GM12878 (cell line): ENCODE results near the gene POLD4. TPM values are rescaled to one million over a fixed set of nuclear protein-coding genes. Genes with fewer than 3 reads are reported as not detected.

ENCODE experiments used
- ATAC-seq: fragments of 200-7000 bp; cut with Tn5 transposase; 3 replicates; pipeline ENCODE4 v1.9.1; 2020; ENCODE audit warnings: mild to moderate bottlenecking, moderate library complexity
- BruUV-seq: library from RNA; stranded (reverse); fragments of 400-500 nt; replicated peaks from 2 replicates; lab custom pipeline; 2021; lab: Mats Ljungman, UMichigan
- CTCF ChIA-PET: fragments of 300-600 bp; sonication (Branson Sonifier 250); formaldehyde crosslinking; extraction: SDS; loops from one replicate; lab custom pipeline; 2021; ENCODE audit warnings: inconsistent platforms; lab: Yijun Ruan, JAX
- POLR2A ChIA-PET: fragments of 350-600 bp; formaldehyde crosslinking; extraction: SDS; loops from one replicate; lab custom pipeline; 2021; ENCODE audit warnings: inconsistent platforms; lab: Charles Lee
- RAD21 ChIA-PET: fragments of 300-600 bp; sonication (Branson Sonifier 250); formaldehyde crosslinking; loops from one replicate; lab custom pipeline; 2023; ENCODE audit warnings: antibody characterized with exemption; ENCODE audit not compliant: unreplicated experiment; lab: Charles Lee
- SMC1A ChIA-PET: fragments of 300-600 bp; sonication (Branson Sonifier 250); formaldehyde crosslinking; loops from one replicate; lab custom pipeline; 2023; ENCODE audit not compliant: unreplicated experiment, uncharacterized antibody; lab: Charles Lee
- DNase-seq: peaks from one replicate; pipeline ENCODE4 v3.0.0-alpha.2; 2011; ENCODE audit warnings: low read depth, low spot score
- FAIRE-seq: peaks from 3 replicates; lab custom pipeline; 2011; peaks lifted over from hg19 to GRCh38; lab: Jason Lieb, UNC
- H2AFZ ChIP-seq: 2 replicates; pipeline ENCODE4 v1.6.0; 2011; ENCODE audit warnings: low read depth, low read length, control low read depth; ENCODE audit not compliant: control insufficient read depth
- H3K27ac ChIP-seq: 2 replicates; pipeline ENCODE4 v1.5.1; 2011; ENCODE audit warnings: control low read depth; ENCODE audit not compliant: control insufficient read depth, insufficient read depth
- H3K27me3 ChIP-seq, 2 experiments: replicated peaks in 1 of 2; 2 replicates each; pipeline versions ENCODE4 v1.6.0 to v1.6.1; 2011; ENCODE audit warnings: low read length in 1 of 2; ENCODE audit not compliant: control insufficient read depth in 2 of 2, insufficient read depth in 2 of 2
- H3K36me3 ChIP-seq, 2 experiments: 2 replicates each; pipeline ENCODE4 v1.5.1; 2011; ENCODE audit warnings: low read length in 1 of 2; ENCODE audit not compliant: control insufficient read depth in 2 of 2, insufficient read depth in 2 of 2
- H3K4me1 ChIP-seq: 2 replicates; pipeline ENCODE4 v1.6.1; 2011; ENCODE audit warnings: mild to moderate bottlenecking, low read length, moderate library complexity, mixed read lengths; ENCODE audit not compliant: control insufficient read depth, insufficient read depth
- H3K4me2 ChIP-seq: 2 replicates; pipeline ENCODE4 v1.6.0; 2011; ENCODE audit warnings: control low read depth; ENCODE audit not compliant: control insufficient read depth, insufficient read depth
- H3K4me3 ChIP-seq: fragments of 200-600 bp; sonication (generic); 2 replicates; pipeline ENCODE4 v1.5.1; 2016
- H3K79me2 ChIP-seq: 2 replicates; pipeline ENCODE4 v1.6.0; 2011; ENCODE audit warnings: low read length; ENCODE audit not compliant: control insufficient read depth, insufficient read depth
- H3K9ac ChIP-seq: 2 replicates; pipeline ENCODE4 v1.8.0; 2011; ENCODE audit warnings: low read length, control low read depth, mixed read lengths; ENCODE audit not compliant: control insufficient read depth, insufficient read depth
- H3K9me3 ChIP-seq: replicated peaks from 3 replicates; pipeline ENCODE4 v1.5.1; 2011; ENCODE audit warnings: mild to moderate bottlenecking, low read length; ENCODE audit not compliant: control insufficient read depth, insufficient read depth
- H4K20me1 ChIP-seq: 2 replicates; pipeline ENCODE4 v1.6.0; 2011; ENCODE audit not compliant: control insufficient read depth, insufficient read depth
- BHLHE40 ChIP-seq, 2 experiments: fragments of 450-650 bp in 1 of 2; IDR thresholded peaks; 2 replicates each; pipeline ENCODE4 v1.6.1; 2011 to 2017; ENCODE audit warnings: low read depth in 2 of 2, borderline replicate concordance in 1 of 2, improper control_type of control experiment in 1 of 2, low read length in 1 of 2, mild to moderate bottlenecking in 1 of 2
- DPF2 ChIP-seq: fragments of 450-650 bp; IDR thresholded peaks from 2 replicates; pipeline ENCODE4 v1.6.1; 2017; ENCODE audit warnings: mild to moderate bottlenecking
- E2F4 ChIP-seq: IDR thresholded peaks from 2 replicates; pipeline ENCODE4 v1.6.1; 2012; ENCODE audit warnings: low read depth, low read length, improper control_type of control experiment
- EED ChIP-seq: sonication (generic); IDR thresholded peaks from 2 replicates; pipeline ENCODE4 v1.6.1; 2016; ENCODE audit warnings: antibody characterized with exemption, low read depth
- EP300 ChIP-seq, 2 experiments: fragments of 150-350 bp in 1 of 2; IDR thresholded peaks; 2 replicates each; pipeline ENCODE4 v1.6.1; 2011 to 2012; ENCODE audit warnings: low read depth in 2 of 2, low read length in 2 of 2, borderline replicate concordance in 1 of 2, improper control_type of control experiment in 1 of 2, inconsistent platforms in 1 of 2; ENCODE audit not compliant: control insufficient read depth in 1 of 2
- GATAD2B ChIP-seq: fragments of 450-650 bp; conservative IDR thresholded peaks from 2 replicates; pipeline ENCODE4 v1.6.1; 2017; ENCODE audit warnings: low read depth, mild to moderate bottlenecking, moderate library complexity
- HCFC1 ChIP-seq: fragments of 150-350 bp; IDR thresholded peaks from 2 replicates; pipeline ENCODE4 v1.6.1; 2014; ENCODE audit warnings: low read length
- LARP7 ChIP-seq: fragments of 450-650 bp; IDR thresholded peaks from 2 replicates; pipeline ENCODE4 v1.6.1; 2017; ENCODE audit warnings: mild to moderate bottlenecking
- NFIC ChIP-seq: IDR thresholded peaks from 2 replicates; pipeline ENCODE4 v1.6.1; 2012; ENCODE audit warnings: low read depth, mild to moderate bottlenecking, inconsistent platforms, low read length, moderate library complexity
- NR2C1 ChIP-seq: fragments of 450-650 bp; IDR thresholded peaks from 2 replicates; pipeline ENCODE4 v1.6.1; 2017; ENCODE audit warnings: antibody characterized with exemption, mild to moderate bottlenecking, moderate library complexity
- PAX5 ChIP-seq: IDR thresholded peaks from 2 replicates; pipeline ENCODE4 v1.6.1; 2011; ENCODE audit warnings: low read depth, low read length, borderline replicate concordance
- RAD51 ChIP-seq: fragments of 450-650 bp; IDR thresholded peaks from 2 replicates; pipeline ENCODE4 v1.6.1; 2016; ENCODE audit warnings: moderate library complexity, mild to moderate bottlenecking, inconsistent platforms
- RB1 ChIP-seq: fragments of 450-650 bp; formaldehyde crosslinking; IDR thresholded peaks from 2 replicates; pipeline ENCODE4 v1.6.1; 2017; ENCODE audit warnings: mild to moderate bottlenecking, borderline replicate concordance
- RBBP5 ChIP-seq: fragments of 200-600 bp; sonication (generic); conservative IDR thresholded peaks from 2 replicates; pipeline ENCODE4 v1.6.1; 2016
- SMC3 ChIP-seq: IDR thresholded peaks from 2 replicates; pipeline ENCODE4 v1.6.1; 2011; ENCODE audit warnings: low read length, improper control_type of control experiment, borderline replicate concordance
- WRNIP1 ChIP-seq: IDR thresholded peaks from 2 replicates; pipeline ENCODE4 v1.6.1; 2011; ENCODE audit warnings: low read depth, low read length, improper control_type of control experiment, borderline replicate concordance
- WGBS: methylation state at CpG from one replicate; pipeline ENCODE4 v1.1.6; 2016; ENCODE audit warnings: low lambda C conversion rate; ENCODE audit not compliant: insufficient replicate concordance, insufficient coverage; ENCODE audit errors: missing lambda C conversion rate; 5-methylcytosine and 5-hydroxymethylcytosine counted together
- in situ Hi-C: fragments of 300-500 bp; cut with MboI; formaldehyde crosslinking; loops from 9 replicates; pipeline ENCODE4 v1.14.3; 2018; ENCODE audit warnings: mixed read lengths
- intact Hi-C: fragments of 100-400 bp; cut with micrococcal nuclease; formaldehyde crosslinking; loops from one replicate; pipeline ENCODE4 v1.14.2; 2022; ENCODE audit not compliant: unreplicated experiment
- polyA plus RNA-seq, 11 experiments: library from polyadenylated mRNA; depleted of rRNA in 4 of 11; unstranded in 6 of 11; stranded (reverse) in 5 of 11; fragments of >200 nt; fragmentation: Nextera tagmentation in 4 of 11; fragmentation: Illumina TruSeq in 1 of 11; extraction: Ambion mirVana in 4 of 11; extraction: Trizol in 1 of 11; gene quantifications; 1 replicate in 1 of 11; 2 replicates in 10 of 11; pipeline versions ENCODE4 v1.2.1 to v1.2.3, GENCODE V29; 2011 to 2016; ENCODE audit warnings: inconsistent platforms in 2 of 11, missing spikeins in 2 of 11, low read depth in 1 of 11
- total RNA-seq, 4 experiments: library from RNA; depleted of rRNA in 3 of 4; stranded (reverse); fragments of >200 nt in 3 of 4; fragmentation: Illumina TruSeq in 1 of 4; extraction: Trizol in 1 of 4; gene quantifications; 2 replicates each; pipeline versions ENCODE4 v1.2.1 to v1.2.3, GENCODE V29; 2013 to 2021
- TF ChIP-seq, protein P1 (sequence below): fragments of 450-650 bp; IDR thresholded peaks from 2 replicates; pipeline ENCODE4 v1.6.1; 2017; ENCODE audit warnings: mild to moderate bottlenecking, moderate library complexity

The POLD4 gene
- total and polyA plus RNA-seq, 10 of the 15 experiments (the other 5 are each of a cell fraction or from before 2014, with no cell fraction given) = 8.1 to 176 (median 88.1) TPM

- no peak for FAIRE-seq
- TSS peak; percentile 88 for BruUV-seq
- 0% methylated on average over 8 of the region's 8 CpGs for WGBS
- TF ChIP-seq BHLHE40 (IDR thresholded peaks at IDR 0.05; ENCODE audit: borderline replicate concordance in 1 of 2, low read depth in 2 of 2, low read length in 1 of 2) (0 out of 4 replicates have a peak, but pooled peaks of 1 of the 2 experiments have one; percentile 5), WRNIP1 (0 out of 2 replicates have a peak, but pooled peaks have one; percentile 14), LARP7 (no peak), HCFC1 (no peak), E2F4 (no peak), SMC3 (no peak), PAX5 (no peak), EP300 (IDR thresholded peaks at IDR 0.05; ENCODE audit: borderline replicate concordance in 1 of 2, control insufficient read depth in 1 of 2, low read depth in 2 of 2, low read length in 2 of 2) (peak in 1 of 2 experiments; percentile 31; a peak in 1 of 4 replicates), RAD51 (peak; percentile 34; the same call in 1 of the 2 replicates), NR2C1 (peak; percentile 67), DPF2 (peak; percentile 58), RB1 (no peak), RBBP5 (no peak), GATAD2B (no peak; the same call in none of the 2 replicates), NFIC (no peak), EED (0 out of 2 replicates have a peak, but pooled peaks have one; percentile 32)
- TF ChIP-seq, protein P1, sequence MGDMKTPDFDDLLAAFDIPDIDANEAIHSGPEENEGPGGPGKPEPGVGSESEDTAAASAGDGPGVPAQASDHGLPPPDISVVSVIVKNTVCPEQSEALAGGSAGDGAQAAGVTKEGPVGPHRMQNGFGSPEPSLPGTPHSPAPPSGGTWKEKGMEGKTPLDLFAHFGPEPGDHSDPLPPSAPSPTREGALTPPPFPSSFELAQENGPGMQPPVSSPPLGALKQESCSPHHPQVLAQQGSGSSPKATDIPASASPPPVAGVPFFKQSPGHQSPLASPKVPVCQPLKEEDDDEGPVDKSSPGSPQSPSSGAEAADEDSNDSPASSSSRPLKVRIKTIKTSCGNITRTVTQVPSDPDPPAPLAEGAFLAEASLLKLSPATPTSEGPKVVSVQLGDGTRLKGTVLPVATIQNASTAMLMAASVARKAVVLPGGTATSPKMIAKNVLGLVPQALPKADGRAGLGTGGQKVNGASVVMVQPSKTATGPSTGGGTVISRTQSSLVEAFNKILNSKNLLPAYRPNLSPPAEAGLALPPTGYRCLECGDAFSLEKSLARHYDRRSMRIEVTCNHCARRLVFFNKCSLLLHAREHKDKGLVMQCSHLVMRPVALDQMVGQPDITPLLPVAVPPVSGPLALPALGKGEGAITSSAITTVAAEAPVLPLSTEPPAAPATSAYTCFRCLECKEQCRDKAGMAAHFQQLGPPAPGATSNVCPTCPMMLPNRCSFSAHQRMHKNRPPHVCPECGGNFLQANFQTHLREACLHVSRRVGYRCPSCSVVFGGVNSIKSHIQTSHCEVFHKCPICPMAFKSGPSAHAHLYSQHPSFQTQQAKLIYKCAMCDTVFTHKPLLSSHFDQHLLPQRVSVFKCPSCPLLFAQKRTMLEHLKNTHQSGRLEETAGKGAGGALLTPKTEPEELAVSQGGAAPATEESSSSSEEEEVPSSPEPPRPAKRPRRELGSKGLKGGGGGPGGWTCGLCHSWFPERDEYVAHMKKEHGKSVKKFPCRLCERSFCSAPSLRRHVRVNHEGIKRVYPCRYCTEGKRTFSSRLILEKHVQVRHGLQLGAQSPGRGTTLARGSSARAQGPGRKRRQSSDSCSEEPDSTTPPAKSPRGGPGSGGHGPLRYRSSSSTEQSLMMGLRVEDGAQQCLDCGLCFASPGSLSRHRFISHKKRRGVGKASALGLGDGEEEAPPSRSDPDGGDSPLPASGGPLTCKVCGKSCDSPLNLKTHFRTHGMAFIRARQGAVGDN = peak; percentile 91
Observed at GRCh38 chr11:67354075-67355022, 1.0 kb upstream of the POLD4 start.

More at GRCh38 chr11:67354075-67355022, 1.0 kb upstream of the POLD4 start:
- RAD21 ChIA-PET = interaction anchor here (0.5 to 10.1 kb wide), 19 partner anchors 8 to 227 kb away, joined by 3 to 525 read pairs (median 7); partner anchors contain the start of genes CLCF1, PPP1CA, PTPRCAP and RAD9A
- peaks cover 19% of the 10 kb centered on the region for H3K79me2 ChIP-seq
- H3K4me2 ChIP-seq = peak overlapping the region; percentile 85
- H4K20me1 ChIP-seq = no peaks in the 10 kb centered on the region
- in situ Hi-C loops = loop anchor here (5.0 kb wide), 1 partner anchor 33 kb away; no protein-coding TSS in a partner anchor
- H2AFZ ChIP-seq = 0 out of 2 replicates have a peak overlapping the region, but pooled peaks have one; percentile 14
- SMC1A ChIA-PET = interaction anchor here (0.9 to 15.8 kb wide), 13 partner anchors 8 to 248 kb away, joined by 3 to 646 read pairs (median 5); partner anchors contain the start of genes CLCF1, PITPNM1, PPP1CA and RAD9A
- POLR2A ChIA-PET = interaction anchor here (0.6 to 11.4 kb wide), 28 partner anchors 9 to 1042 kb away, joined by 3 to 183 read pairs (median 6); partner anchors contain the start of genes ANKRD13D, CLCF1, GRK2 and GSTP1
- DNase-seq (no peak), ATAC-seq (peak; percentile 6)
- no peaks in the 10 kb centered on the region; a peak in 1 of 4 replicates for H3K27me3 ChIP-seq
- no peaks in the 10 kb centered on the region for H3K9me3 ChIP-seq
- peak overlapping the region; percentile 99 for H3K27ac ChIP-seq
- CTCF ChIA-PET = interaction anchor here (0.7 to 26.2 kb wide), 15 partner anchors 8 to 260 kb away, joined by 3 to 1301 read pairs (median 5); partner anchors contain the start of genes CLCF1, GSTP1, PPP1CA and RAD9A
- intact Hi-C loops = no loop called here
- H3K4me1 ChIP-seq = peaks cover 52% of the 10 kb centered on the region
- H3K36me3 ChIP-seq = no peaks in the 10 kb centered on the region
- peak overlapping the region; percentile 71 for H3K9ac ChIP-seq
- H3K4me3 ChIP-seq = peak overlapping the region; percentile 74; the same call in 1 of the 2 replicates
